RWPE2 (cell line): ENCODE results near the gene LCA5.
"Not testable (repeated sequence)": the region's sequence is repeated elsewhere in the genome, so short reads cannot be mapped to it uniquely, and the experiment has no call there.

Source experiments
- ATAC-seq: fragments of 200-7000 bp; cut with Tn5 transposase; 3 replicates; pipeline ENCODE4 v1.9.1; 2021; ENCODE audit warnings: low read depth
- DNase-seq: peaks from one replicate; pipeline ENCODE4 v3.0.0-alpha.2; 2020; ENCODE audit warnings: low spot score
- H3K27ac ChIP-seq: fragments of 450-650 bp; 2 replicates; pipeline ENCODE4 v1.5.1; 2017; ENCODE audit warnings: mild to moderate bottlenecking; ENCODE audit not compliant: poor library complexity, severe bottlenecking
- H3K27me3 ChIP-seq: fragments of 250-450 bp; sonication (Bioruptor Pico); 2 replicates; pipeline ENCODE4 v1.5.1; 2021; ENCODE audit warnings: mild to moderate bottlenecking, moderate library complexity; ENCODE audit not compliant: insufficient read depth, poor library complexity, severe bottlenecking
- H3K36me3 ChIP-seq: fragments of 250-450 bp; sonication (Bioruptor Pico); 2 replicates; pipeline ENCODE4 v1.5.1; 2020; ENCODE audit warnings: low read depth, mild to moderate bottlenecking, moderate library complexity
- H3K4me1 ChIP-seq: fragments of 250-450 bp; sonication (Bioruptor Pico); 2 replicates; pipeline ENCODE4 v1.5.1; 2021; ENCODE audit warnings: mild to moderate bottlenecking, moderate library complexity; ENCODE audit not compliant: insufficient read depth, poor library complexity, severe bottlenecking
- H3K4me3 ChIP-seq: fragments of 250-450 bp; sonication (Bioruptor Pico); 2 replicates; pipeline ENCODE4 v1.5.1; 2021; ENCODE audit warnings: mild to moderate bottlenecking, moderate library complexity; ENCODE audit not compliant: severe bottlenecking
- H3K9me3 ChIP-seq: fragments of 250-450 bp; sonication (Bioruptor Pico); 2 replicates; pipeline ENCODE4 v1.5.1; 2021; ENCODE audit warnings: mild to moderate bottlenecking, moderate library complexity; ENCODE audit not compliant: severe bottlenecking
- TF ChIP-seq, protein P1 (sequence below): fragments of 450-650 bp; IDR thresholded peaks from one replicate; pipeline ENCODE4 v1.5.1; 2017; ENCODE audit warnings: mild to moderate bottlenecking, moderate library complexity; ENCODE audit not compliant: poor library complexity, severe bottlenecking

Gene LCA5

DNA sequence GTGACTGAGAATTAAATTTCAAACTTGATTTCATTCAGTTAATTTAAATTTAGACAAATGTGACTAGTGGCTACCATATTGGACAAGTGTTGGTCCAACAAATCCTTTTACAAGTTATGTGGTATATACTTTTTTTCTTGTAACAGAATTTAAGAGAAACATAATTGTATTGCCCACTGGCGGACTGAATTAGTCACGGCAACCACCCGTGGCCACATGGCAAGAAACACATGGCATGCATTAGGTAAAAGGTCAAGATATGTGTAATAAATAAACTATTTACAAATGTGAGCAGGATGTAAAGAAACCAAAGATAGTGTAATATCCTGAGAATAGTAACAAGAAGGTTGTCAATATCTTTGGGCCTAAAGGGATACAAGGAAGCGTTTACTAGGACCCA, 91.2 kb downstream of the LCA5 start:
- Histone ChIP-seq H3K9me3 (peaks cover 1% of the 10 kb centered on the region), H3K4me3 (no peak overlapping the region), H3K27me3 (no peaks in the 10 kb centered on the region), H3K27ac (no peak overlapping the region), H3K36me3 (no peaks in the 10 kb centered on the region), H3K4me1 (no peaks in the 10 kb centered on the region)
- no peak for ATAC-seq
- no peak for DNase-seq
- TF ChIP-seq, protein P1, sequence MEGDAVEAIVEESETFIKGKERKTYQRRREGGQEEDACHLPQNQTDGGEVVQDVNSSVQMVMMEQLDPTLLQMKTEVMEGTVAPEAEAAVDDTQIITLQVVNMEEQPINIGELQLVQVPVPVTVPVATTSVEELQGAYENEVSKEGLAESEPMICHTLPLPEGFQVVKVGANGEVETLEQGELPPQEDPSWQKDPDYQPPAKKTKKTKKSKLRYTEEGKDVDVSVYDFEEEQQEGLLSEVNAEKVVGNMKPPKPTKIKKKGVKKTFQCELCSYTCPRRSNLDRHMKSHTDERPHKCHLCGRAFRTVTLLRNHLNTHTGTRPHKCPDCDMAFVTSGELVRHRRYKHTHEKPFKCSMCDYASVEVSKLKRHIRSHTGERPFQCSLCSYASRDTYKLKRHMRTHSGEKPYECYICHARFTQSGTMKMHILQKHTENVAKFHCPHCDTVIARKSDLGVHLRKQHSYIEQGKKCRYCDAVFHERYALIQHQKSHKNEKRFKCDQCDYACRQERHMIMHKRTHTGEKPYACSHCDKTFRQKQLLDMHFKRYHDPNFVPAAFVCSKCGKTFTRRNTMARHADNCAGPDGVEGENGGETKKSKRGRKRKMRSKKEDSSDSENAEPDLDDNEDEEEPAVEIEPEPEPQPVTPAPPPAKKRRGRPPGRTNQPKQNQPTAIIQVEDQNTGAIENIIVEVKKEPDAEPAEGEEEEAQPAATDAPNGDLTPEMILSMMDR: no peak

DNA sequence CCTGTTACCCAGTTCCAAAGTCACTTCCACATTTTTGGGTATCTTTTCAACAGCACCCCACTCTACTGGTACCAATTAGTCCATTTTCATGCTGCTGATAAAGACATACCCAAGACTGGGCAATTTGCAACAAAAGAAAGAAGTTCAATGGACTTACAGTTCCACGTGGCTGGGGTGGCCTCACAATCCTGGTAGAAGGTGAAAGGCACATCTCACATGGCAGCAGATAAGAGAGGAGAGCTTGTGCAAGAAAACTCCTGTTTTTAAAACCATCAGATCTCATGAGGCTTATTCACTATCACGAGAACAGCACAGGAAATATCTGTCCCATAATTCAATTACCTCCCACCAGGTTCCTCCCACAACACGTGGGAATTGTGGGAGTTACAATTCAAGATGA, 93.4 kb downstream of the LCA5 start:
- H3K36me3 ChIP-seq, ATAC-seq, DNase-seq, H3K27ac ChIP-seq, H3K27me3 ChIP-seq, H3K4me3 ChIP-seq, H3K4me1 ChIP-seq, H3K9me3 ChIP-seq: not testable (repeated sequence)

DNA sequence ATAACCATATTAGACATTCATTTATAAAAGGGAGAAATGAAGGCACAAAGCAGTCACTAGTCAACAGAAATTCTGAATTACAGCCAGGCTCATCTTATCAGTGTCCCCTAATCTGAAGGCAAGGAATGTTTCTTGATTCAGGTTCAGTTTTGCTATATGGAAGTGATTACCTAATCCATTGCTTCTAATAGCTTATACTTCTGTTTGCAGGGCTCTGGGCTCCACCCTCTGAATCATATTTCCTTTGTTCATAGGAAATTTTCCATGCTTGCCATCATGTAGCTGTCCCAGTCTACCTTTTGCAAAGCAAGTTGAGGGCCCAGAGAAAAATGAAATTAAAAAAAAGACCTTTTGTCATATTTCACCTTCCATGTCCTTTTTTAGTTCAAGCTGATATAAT, 96.0 kb downstream of the LCA5 start:
- Histone ChIP-seq H3K4me3 (no peak overlapping the region), H3K4me1 (peaks cover 6% of the 10 kb centered on the region), H3K27me3 (no peaks in the 10 kb centered on the region), H3K27ac (no peak overlapping the region), H3K9me3 (peaks cover 2% of the 10 kb centered on the region), H3K36me3 (no peaks in the 10 kb centered on the region)
- ATAC-seq (peak; percentile 64), DNase-seq (no peak)
- TF ChIP-seq, protein P1: no peak

DNA sequence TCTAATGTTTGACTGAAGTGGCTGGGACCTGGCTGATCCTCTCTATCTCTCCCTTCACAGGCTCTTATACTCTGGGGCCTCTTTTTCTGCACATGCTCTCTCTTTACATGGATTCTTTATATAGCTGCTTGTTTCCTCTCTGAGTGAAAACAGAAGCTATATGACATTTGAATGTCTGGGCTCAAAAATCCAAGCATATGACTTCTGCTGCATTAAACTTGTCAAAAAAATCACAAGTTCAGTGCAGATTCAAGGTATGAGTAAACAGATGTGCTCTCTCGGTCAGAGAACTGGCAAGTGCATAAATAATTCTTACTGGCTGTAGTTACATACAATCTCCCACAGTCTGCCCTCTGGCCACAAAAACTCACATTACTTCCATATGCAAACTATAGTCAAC, 96.6 kb downstream of the LCA5 start:
- Histone ChIP-seq H3K4me1 (peaks cover 12% of the 10 kb centered on the region), H3K27me3 (no peaks in the 10 kb centered on the region), H3K9me3 (peaks cover 2% of the 10 kb centered on the region), H3K4me3 (no peak overlapping the region), H3K36me3 (no peaks in the 10 kb centered on the region), H3K27ac (no peak overlapping the region)
- DNase-seq (no peak), ATAC-seq (no peak)
- TF ChIP-seq, protein P1: no peak

DNA sequence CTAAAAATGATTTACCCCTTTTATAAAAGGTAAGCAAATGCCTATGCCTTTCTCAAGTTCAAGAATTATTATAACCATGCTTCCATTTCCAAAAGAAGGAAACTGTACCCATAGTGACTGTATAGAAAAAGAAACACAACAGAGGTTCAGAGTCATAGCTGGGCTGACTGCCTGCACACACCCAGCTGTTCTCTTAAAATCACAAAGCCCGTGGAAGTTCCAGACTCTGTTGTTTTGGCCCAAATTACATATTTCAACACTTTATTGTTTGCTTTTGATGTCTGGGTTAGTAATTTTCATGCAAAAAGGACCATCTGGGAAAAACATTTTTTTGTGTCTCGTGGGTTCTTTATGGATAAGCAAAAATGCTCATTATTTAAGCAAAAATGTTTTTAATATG, 99.2 kb downstream of the LCA5 start:
- H3K27me3 ChIP-seq: no peaks in the 10 kb centered on the region
- 0 out of 3 replicates have a peak, but pooled peaks have one; percentile 33 for ATAC-seq
- H3K36me3 ChIP-seq: no peaks in the 10 kb centered on the region
- no peak overlapping the region for H3K27ac ChIP-seq
- peaks cover 13% of the 10 kb centered on the region for H3K4me1 ChIP-seq
- no peak for DNase-seq
- TF ChIP-seq, protein P1: no peak
- no peak overlapping the region for H3K4me3 ChIP-seq
- H3K9me3 ChIP-seq: peaks cover 2% of the 10 kb centered on the region
